Neuronal stem cell (in vitro differentiated cells): ENCODE data around the gene OPRL1.

Experiments used
- DNase-seq: peaks from one replicate; pipeline ENCODE4 v3.0.0-alpha.2; 2013; ENCODE audit warnings: low spot score
- H2AFZ ChIP-seq: one replicate; pipeline ENCODE4 v1.6.1; 2013; ENCODE audit warnings: mild to moderate bottlenecking, low read length, inconsistent platforms
- H2AK5ac ChIP-seq: 2 replicates; pipeline ENCODE4 v1.6.1; 2013; ENCODE audit warnings: low read depth, mild to moderate bottlenecking, inconsistent platforms, low read length, moderate library complexity, mixed read lengths
- H2BK120ac ChIP-seq: 2 replicates; pipeline ENCODE4 v1.6.1; 2013; ENCODE audit warnings: low read depth, mild to moderate bottlenecking, inconsistent platforms, low read length, moderate library complexity, mixed read lengths
- H2BK12ac ChIP-seq: one replicate; pipeline ENCODE4 v1.6.1; 2013; ENCODE audit warnings: low read length, inconsistent platforms
- H2BK15ac ChIP-seq: 2 replicates; pipeline ENCODE4 v1.6.1; 2013; ENCODE audit warnings: mild to moderate bottlenecking, low read length, inconsistent platforms, mixed read lengths
- H2BK5ac ChIP-seq: one replicate; pipeline ENCODE4 v1.6.1; 2013; ENCODE audit warnings: inconsistent platforms, mild to moderate bottlenecking, low read length, moderate library complexity
- H3K14ac ChIP-seq: one replicate; pipeline ENCODE4 v1.6.1; 2013; ENCODE audit warnings: low read length, inconsistent platforms
- H3K18ac ChIP-seq: 2 replicates; pipeline ENCODE4 v1.6.1; 2013; ENCODE audit warnings: low read length, inconsistent platforms
- H3K23ac ChIP-seq: 2 replicates; pipeline ENCODE4 v1.6.1; 2013; ENCODE audit warnings: low read depth, mild to moderate bottlenecking, mixed read lengths, low read length, inconsistent platforms; ENCODE audit not compliant: poor library complexity
- H3K27ac ChIP-seq: replicated peaks from 3 replicates; pipeline ENCODE4 v1.5.1; 2013; ENCODE audit warnings: low read length, inconsistent platforms
- H3K27me3 ChIP-seq, 3 experiments: 2 replicates each; pipeline ENCODE4 v1.6.1; 2013; ENCODE audit warnings: low read length in 3 of 3, mild to moderate bottlenecking in 2 of 3, inconsistent platforms in 1 of 3, low read depth in 1 of 3, mixed read lengths in 1 of 3, moderate library complexity in 1 of 3; ENCODE audit not compliant: control insufficient read depth in 3 of 3, insufficient read depth in 3 of 3
- H3K36me3 ChIP-seq, 2 donors: replicated peaks in 1 of 2; 2 replicates each; pipeline ENCODE4 v1.6.1; 2013; ENCODE audit warnings: low read length in 2 of 2; ENCODE audit not compliant: control insufficient read depth in 2 of 2, insufficient read depth in 2 of 2
- H3K4ac ChIP-seq: 2 replicates; pipeline ENCODE4 v1.6.1; 2013; ENCODE audit warnings: inconsistent platforms, mild to moderate bottlenecking, low read length, moderate library complexity
- H3K4me1 ChIP-seq, 2 donors: 1 replicate in 1 of 2; 2 replicates in 1 of 2; pipeline ENCODE4 v1.6.1; 2013; ENCODE audit warnings: low read length in 2 of 2, low read depth in 1 of 2; ENCODE audit not compliant: control insufficient read depth in 2 of 2, insufficient read depth in 1 of 2
- H3K4me2 ChIP-seq: one replicate; pipeline ENCODE4 v1.6.1; 2013; ENCODE audit warnings: mild to moderate bottlenecking, low read length, inconsistent platforms; ENCODE audit not compliant: insufficient read depth, poor library complexity, severe bottlenecking
- H3K4me3 ChIP-seq, 2 donors: 2 replicates each; pipeline ENCODE4 v1.5.1; 2013; ENCODE audit warnings: low read length in 2 of 2, mild to moderate bottlenecking in 2 of 2, inconsistent platforms in 1 of 2, moderate library complexity in 1 of 2
- H3K79me1 ChIP-seq: one replicate; pipeline ENCODE4 v1.6.1; 2013; ENCODE audit warnings: low read depth, mild to moderate bottlenecking, inconsistent platforms, low read length, moderate library complexity
- H3K9ac ChIP-seq: one replicate; pipeline ENCODE4 v1.6.1; 2013; ENCODE audit warnings: mild to moderate bottlenecking, low read depth, low read length, inconsistent platforms; ENCODE audit not compliant: poor library complexity
- H3K9me3 ChIP-seq, 2 donors: replicated peaks in 1 of 2; 2 replicates each; pipeline versions ENCODE3 to v1.6.1; 2013; ENCODE audit warnings: low read length in 2 of 2, mild to moderate bottlenecking in 2 of 2, inconsistent platforms in 1 of 2, low read depth in 1 of 2, mixed read lengths in 1 of 2, moderate library complexity in 1 of 2; ENCODE audit not compliant: control insufficient read depth in 2 of 2, insufficient read depth in 1 of 2
- H4K8ac ChIP-seq: one replicate; pipeline ENCODE4 v1.6.1; 2013; ENCODE audit warnings: low read depth, mild to moderate bottlenecking, inconsistent platforms, low read length, moderate library complexity
- H4K91ac ChIP-seq: one replicate; pipeline ENCODE4 v1.6.1; 2013; ENCODE audit warnings: low read length, low read depth, mild to moderate bottlenecking, inconsistent platforms; ENCODE audit not compliant: poor library complexity
- WGBS, 2 donors: extraction: QIAGEN DNeasy Blood & Tissue Kit; methylation state at CpG; one replicate each; pipeline ENCODE4 v1.1.7; 2013; ENCODE audit warnings: missing lambda C conversion rate in 2 of 2, mixed read lengths in 1 of 2; ENCODE audit not compliant: insufficient read length in 2 of 2, insufficient replicate concordance in 1 of 2; ENCODE audit errors: extremely low coverage in 2 of 2; 5-methylcytosine and 5-hydroxymethylcytosine counted together

Gene OPRL1

DNA sequence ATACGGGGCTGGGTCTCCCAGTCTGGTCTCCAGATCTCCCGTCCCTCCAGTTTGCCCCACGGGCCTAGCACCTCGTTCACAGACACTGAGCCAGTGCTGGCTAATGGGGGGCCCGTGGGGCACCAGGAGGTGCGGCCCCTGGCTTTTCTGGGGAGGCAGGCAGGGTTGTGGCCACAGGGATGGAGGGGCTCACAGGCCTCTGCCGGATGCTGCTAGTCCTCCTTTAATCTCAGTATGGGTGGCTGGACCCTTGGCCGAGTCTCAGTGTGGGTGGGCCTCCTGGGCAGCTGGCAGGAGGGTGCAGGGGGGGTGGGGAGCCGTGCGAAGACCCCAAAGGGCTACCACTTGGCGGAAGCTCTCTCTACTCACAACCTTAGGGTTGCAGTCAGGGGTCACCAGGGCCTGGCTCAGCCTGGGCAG is 28.8 kb upstream of the OPRL1 start:
- no CpG with 5 or more reads among the region's 11 CpGs for WGBS, 2 donors
- peak overlapping the region; percentile 57 for H3K18ac ChIP-seq
- peaks cover 23 to 75% (median 44%) of the 10 kb centered on the region in 3 experiments for H3K27me3 ChIP-seq
- no peaks in the 10 kb centered on the region for H3K79me1 ChIP-seq
- no peak overlapping the region for H3K4ac ChIP-seq
- peak overlapping the region; percentile 99 for H2AK5ac ChIP-seq
- H3K23ac ChIP-seq: peak overlapping the region; percentile 65
- H2BK15ac ChIP-seq: peak overlapping the region; percentile 81
- no peak overlapping the region for H4K8ac ChIP-seq
- no peak overlapping the region for H3K14ac ChIP-seq
- H2AFZ ChIP-seq: no peak overlapping the region
- H3K9ac ChIP-seq: no peak overlapping the region
- H3K27ac ChIP-seq: no peak overlapping the region
- peak overlapping the region; percentile 58 for H2BK12ac ChIP-seq
- DNase-seq: no peak
- no peak overlapping the region for H3K4me3 ChIP-seq
- H3K36me3 ChIP-seq: no peaks in the 10 kb centered on the region
- H2BK5ac ChIP-seq: peak overlapping the region; percentile 90
- H4K91ac ChIP-seq: no peak overlapping the region
- peaks cover 17 to 20% of the 10 kb centered on the region in 2 donors for H3K4me1 ChIP-seq
- peak overlapping the region; percentile 61 for H2BK120ac ChIP-seq
- no peak overlapping the region for H3K4me2 ChIP-seq
- peaks cover 0 to 2% of the 10 kb centered on the region in 2 donors for H3K9me3 ChIP-seq

DNA sequence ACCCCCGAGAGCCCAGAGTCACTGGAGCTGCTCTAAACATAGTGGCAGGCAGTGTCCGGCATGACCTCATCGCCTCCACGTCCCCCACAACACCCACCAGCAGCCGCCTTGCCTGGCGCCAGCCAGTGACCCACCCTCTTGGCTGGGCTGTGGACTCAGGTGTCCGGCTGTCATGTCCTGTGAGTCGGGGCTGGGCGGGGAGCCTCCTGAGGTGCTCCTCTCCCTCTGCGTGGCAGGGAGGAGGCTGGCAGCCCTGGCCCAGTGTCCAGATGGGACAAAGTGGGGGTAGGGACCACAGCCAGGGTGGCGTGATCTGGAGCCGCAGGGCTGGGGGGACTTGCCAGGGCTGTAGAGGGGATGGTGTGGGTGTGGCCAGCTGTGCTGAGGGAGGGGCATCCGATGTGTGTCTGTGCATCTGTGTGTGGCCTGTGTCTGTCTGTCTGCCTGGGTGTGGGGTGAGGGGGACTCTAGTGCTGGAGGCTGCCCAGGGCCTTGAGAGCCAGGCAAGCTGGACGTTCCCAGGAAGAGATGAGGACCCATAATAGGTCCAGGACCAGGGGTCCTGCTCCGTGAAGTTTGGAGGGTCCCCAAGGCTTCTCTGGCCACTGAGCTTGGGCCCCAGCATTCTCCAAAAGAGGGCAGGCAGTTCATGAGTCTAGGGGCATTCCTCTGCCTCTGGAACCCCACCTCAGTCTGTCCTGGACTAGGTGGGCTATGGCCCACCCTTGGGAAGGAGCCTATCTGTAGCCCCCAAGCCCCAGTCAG is 28.1 kb upstream of the OPRL1 start:
- WGBS, 2 donors: no CpG with 5 or more reads among the region's 15 CpGs
- Histone ChIP-seq H2BK15ac (peak overlapping the region; percentile 81), H3K4me1 (peaks cover 17 to 27% of the 10 kb centered on the region in 2 donors), H2BK5ac (peak overlapping the region; percentile 11), H3K4me3 (no peak overlapping the region), H3K79me1 (no peaks in the 10 kb centered on the region), H4K91ac (no peak overlapping the region), H2BK120ac (no peak overlapping the region), H2AFZ (no peak overlapping the region), H3K4me2 (no peak overlapping the region), H3K14ac (peak overlapping the region; percentile 17), H2AK5ac (peak overlapping the region; percentile 99), H2BK12ac (peak overlapping the region; percentile 58), H3K9me3 (no peaks in the 10 kb centered on the region), H3K27ac (no peak overlapping the region), H3K18ac (peak overlapping the region; percentile 4), H3K36me3 (no peaks in the 10 kb centered on the region), H3K4ac (peak overlapping the region; percentile 37), H3K9ac (no peak overlapping the region), H3K23ac (peak overlapping the region; percentile 85), H4K8ac (no peak overlapping the region), H3K27me3 (peaks cover 20 to 68% (median 37%) of the 10 kb centered on the region in 3 experiments)
- no peak for DNase-seq

DNA sequence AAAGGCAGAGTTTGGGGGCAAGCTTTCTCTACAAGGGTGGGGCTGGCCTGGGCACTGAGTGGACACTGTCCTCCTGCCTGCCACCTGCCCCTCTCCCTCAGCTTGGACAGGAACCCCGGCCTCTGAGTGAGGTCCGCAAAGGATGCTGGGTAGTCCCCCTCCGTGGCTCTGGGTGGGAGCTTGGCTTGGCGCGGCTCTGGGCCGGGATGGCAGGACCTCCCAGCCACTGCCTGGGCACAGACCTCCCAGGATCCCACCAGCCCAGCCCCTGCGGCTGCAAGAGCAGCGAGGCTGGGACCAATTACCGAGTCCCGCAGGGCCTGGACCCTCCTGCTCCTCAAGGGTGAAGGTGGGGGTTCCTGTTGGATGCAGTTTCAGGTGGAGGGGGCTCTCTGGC is 27.6 kb upstream of the OPRL1 start:
- Histone ChIP-seq H2BK120ac (no peak overlapping the region), H2BK5ac (peak overlapping the region; percentile 11), H2AFZ (no peak overlapping the region), H2BK15ac (no peak overlapping the region), H3K4me2 (no peak overlapping the region), H3K9ac (no peak overlapping the region), H3K4ac (no peak overlapping the region), H2AK5ac (peak overlapping the region; percentile 16), H3K18ac (no peak overlapping the region), H3K27ac (no peak overlapping the region), H3K14ac (no peak overlapping the region), H3K4me3 (no peak overlapping the region), H2BK12ac (no peak overlapping the region), H3K36me3 (no peaks in the 10 kb centered on the region), H4K8ac (no peak overlapping the region), H3K23ac (no peak overlapping the region), H3K9me3 (no peaks in the 10 kb centered on the region), H4K91ac (no peak overlapping the region), H3K27me3 (peaks cover 16 to 63% (median 31%) of the 10 kb centered on the region in 3 experiments), H3K4me1 (peaks cover 21 to 33% of the 10 kb centered on the region in 2 donors), H3K79me1 (no peaks in the 10 kb centered on the region)
- WGBS, 2 donors: no CpG with 5 or more reads among the region's 10 CpGs
- no peak for DNase-seq

DNA sequence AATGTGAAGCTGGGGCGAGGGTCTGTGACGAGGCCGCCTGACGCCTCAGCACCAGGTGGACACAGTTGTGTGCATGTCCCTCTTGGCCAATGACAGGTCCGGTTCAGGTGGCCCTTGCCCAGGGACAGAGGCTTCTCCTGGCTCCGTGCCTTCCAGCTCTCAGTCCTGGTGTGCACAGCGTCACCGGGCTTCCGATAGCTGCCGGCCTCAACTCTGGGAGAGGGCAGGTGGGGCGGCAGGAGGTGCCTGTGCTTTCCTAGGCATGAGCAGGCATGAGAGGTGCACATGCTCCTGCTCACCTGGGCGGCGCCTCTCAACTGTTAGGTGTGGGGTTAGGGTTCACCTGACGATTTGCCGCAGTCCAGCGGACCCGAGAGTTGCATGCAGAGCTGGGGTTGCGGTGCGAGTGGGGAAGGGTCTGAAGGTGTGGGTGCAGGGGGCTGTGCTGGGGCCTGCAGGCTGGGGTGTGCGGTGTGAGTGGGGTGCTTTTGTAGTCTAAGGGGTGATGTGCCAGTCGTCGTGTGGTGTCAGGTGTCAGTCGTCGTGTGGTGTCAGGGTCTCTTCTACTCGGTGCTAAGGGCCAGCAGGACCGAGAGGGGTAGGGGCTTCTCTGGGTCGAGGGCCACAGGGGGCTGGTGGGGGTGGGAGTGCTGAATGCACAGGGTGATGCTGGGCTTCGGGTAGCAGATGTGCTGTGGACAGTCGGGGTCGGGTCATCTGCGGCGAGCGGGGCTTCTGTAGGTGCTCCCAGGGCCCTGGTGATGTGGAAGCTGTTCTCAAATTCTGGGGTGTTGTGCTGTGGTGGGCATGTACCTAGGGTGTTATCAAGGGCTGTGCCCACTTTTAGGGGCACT is 26.7 kb upstream of the OPRL1 start:
- H3K9me3 ChIP-seq: no peaks in the 10 kb centered on the region
- H4K8ac ChIP-seq: no peak overlapping the region
- H4K91ac ChIP-seq: no peak overlapping the region
- H3K27me3 ChIP-seq: peaks cover 9 to 54% (median 23%) of the 10 kb centered on the region in 3 experiments
- H3K4ac ChIP-seq: peak overlapping the region; percentile 37
- H2AK5ac ChIP-seq: peak overlapping the region; percentile 16
- no CpG with 5 or more reads among the region's 33 CpGs for WGBS, 2 donors
- no peak overlapping the region for H3K4me2 ChIP-seq
- H3K14ac ChIP-seq: no peak overlapping the region
- peak overlapping the region; percentile 91 for H3K23ac ChIP-seq
- no peaks in the 10 kb centered on the region for H3K79me1 ChIP-seq
- no peak overlapping the region for H3K27ac ChIP-seq
- peaks cover 22 to 34% of the 10 kb centered on the region in 2 donors for H3K4me1 ChIP-seq
- peak overlapping the region; percentile 73 for H2BK12ac ChIP-seq
- no peaks in the 10 kb centered on the region for H3K36me3 ChIP-seq
- no peak for DNase-seq
- peak overlapping the region; percentile 57 for H2BK5ac ChIP-seq
- H2BK15ac ChIP-seq: peak overlapping the region; percentile 88
- no peak overlapping the region for H3K9ac ChIP-seq
- peak overlapping the region; percentile 91 for H2AFZ ChIP-seq
- peak overlapping the region; percentile 94 for H2BK120ac ChIP-seq
- no peak overlapping the region for H3K4me3 ChIP-seq
- H3K18ac ChIP-seq: peak overlapping the region; percentile 87
